GM12892 (cell line): ENCODE results near the gene SPI1.

Experiments used
- DNase-seq: peaks from one replicate; pipeline ENCODE4 v3.0.0; 2011; ENCODE audit not compliant: insufficient read length
- FAIRE-seq: peaks from 2 replicates; lab custom pipeline; 2011; peaks lifted over from hg19 to GRCh38; lab: Jason Lieb, UNC
- POLR2A ChIP-seq: IDR thresholded peaks from 2 replicates; pipeline ENCODE4 v1.6.1; 2011; ENCODE audit warnings: low read depth, low read length, control low read depth
- POLR2AphosphoS5 ChIP-seq: IDR thresholded peaks from 2 replicates; pipeline ENCODE4 v1.6.1; 2011; ENCODE audit warnings: low read depth, low read length, control low read depth
- TAF1 ChIP-seq: IDR thresholded peaks from 2 replicates; pipeline ENCODE4 v1.6.1; 2011; ENCODE audit warnings: low read depth, mild to moderate bottlenecking, control low read depth, low read length, borderline replicate concordance

The SPI1 gene

GRCh38 chr11:47361419-47361818 is 16.9 kb downstream of the SPI1 start:
- no peak for FAIRE-seq
- DNase-seq, result no peak
- TF ChIP-seq POLR2A (no peak), POLR2AphosphoS5 (no peak), TAF1 (no peak)

- FAIRE-seq (no peak), DNase-seq (no peak)
- TF ChIP-seq POLR2A, result no peak
- TF ChIP-seq POLR2AphosphoS5, result no peak
- TF ChIP-seq TAF1, result no peak
These were observed 18.0 kb downstream of the SPI1 start for GRCh38 chr11:47360341-47360740.

- FAIRE-seq, result no peak
- no peak for DNase-seq
These were observed 18.8 kb downstream of the SPI1 start for GRCh38 chr11:47359586-47359985.

GRCh38 chr11:47359162-47359561 is 19.2 kb downstream of the SPI1 start:
- TF ChIP-seq POLR2A (no peak), TAF1 (no peak), POLR2AphosphoS5 (no peak)
- no peak for FAIRE-seq
- no peak for DNase-seq

More at GRCh38 chr11:47359586-47359985, 18.8 kb downstream of the SPI1 start:
- TF ChIP-seq POLR2A (no peak), POLR2AphosphoS5 (no peak), TAF1 (no peak)

GRCh38 chr11:47358731-47359051 is 19.7 kb downstream of the SPI1 start:
- TF ChIP-seq POLR2A (no peak), POLR2AphosphoS5 (no peak), TAF1 (no peak)
- DNase-seq (no peak), FAIRE-seq (no peak)

- FAIRE-seq, result peak; percentile 65
- TF ChIP-seq TAF1 (no peak), POLR2AphosphoS5 (no peak), POLR2A (no peak)
These were observed 20.2 kb downstream of the SPI1 start for GRCh38 chr11:47357985-47358730.

GRCh38 chr11:47356998-47357329 is 21.4 kb downstream of the SPI1 start:
- peak; percentile 86 for FAIRE-seq

More at GRCh38 chr11:47357985-47358730, 20.2 kb downstream of the SPI1 start:
- DNase-seq, result no peak

GRCh38 chr11:47356129-47356997 is 22.0 kb downstream of the SPI1 start:
- TF ChIP-seq POLR2AphosphoS5 (no peak), POLR2A (no peak), TAF1 (no peak)
- no peak for DNase-seq
- FAIRE-seq, result no peak

More at GRCh38 chr11:47356998-47357329, 21.4 kb downstream of the SPI1 start:
- DNase-seq, result no peak
- no peak for TF ChIP-seq POLR2A
- peak; percentile 31; the same call in 1 of the 2 replicates for TF ChIP-seq POLR2AphosphoS5
- TF ChIP-seq TAF1, result no peak

GRCh38 chr11:47355283-47356128 is 22.8 kb downstream of the SPI1 start:
- FAIRE-seq (no peak), DNase-seq (no peak)
- TF ChIP-seq POLR2A (no peak), POLR2AphosphoS5 (peak; percentile 51; the same call in 1 of the 2 replicates)

- no peak for TF ChIP-seq POLR2A
- no peak for TF ChIP-seq POLR2AphosphoS5
- no peak for TF ChIP-seq TAF1
- DNase-seq (no peak), FAIRE-seq (no peak)
These were observed 23.4 kb downstream of the SPI1 start for GRCh38 chr11:47354913-47355282.

GRCh38 chr11:47353978-47354774 is 24.2 kb downstream of the SPI1 start:
- TF ChIP-seq POLR2AphosphoS5 (no peak), TAF1 (no peak), POLR2A (no peak)
- DNase-seq, result no peak
- no peak for FAIRE-seq
